IgD-negative memory B cell (primary cell): Measurements from ENCODE around the gene LPP. TPM values are rescaled to one million over a fixed set of nuclear protein-coding genes. Genes with fewer than 3 reads are reported as not detected.

ENCODE experiments used
- H3K27ac Mint-ChIP-seq, 3 donors: one replicate each; pipeline ENCODE4 v1.8.0; 2020 to 2022; ENCODE audit warnings: mild to moderate bottlenecking in 3 of 3, mixed read lengths in 3 of 3, moderate library complexity in 1 of 3
- H3K27me3 Mint-ChIP-seq: one replicate; pipeline ENCODE4 v1.8.0; 2021; ENCODE audit warnings: mixed read lengths
- H3K36me3 Mint-ChIP-seq: one replicate; pipeline ENCODE4 v1.8.0; 2020; ENCODE audit warnings: mild to moderate bottlenecking, mixed read lengths
- H3K4me1 Mint-ChIP-seq, 3 donors: one replicate each; pipeline ENCODE4 v1.8.0; 2020 to 2022; ENCODE audit warnings: mixed read lengths in 3 of 3, mild to moderate bottlenecking in 1 of 3
- H3K4me3 Mint-ChIP-seq, 4 donors: one replicate each; pipeline ENCODE4 v1.8.0; 2020 to 2022; ENCODE audit warnings: mild to moderate bottlenecking in 4 of 4, mixed read lengths in 4 of 4, moderate library complexity in 3 of 4
- H3K9me3 Mint-ChIP-seq, 3 donors: one replicate each; pipeline ENCODE4 v1.8.0; 2020 to 2021; ENCODE audit warnings: mixed read lengths in 3 of 3, mild to moderate bottlenecking in 1 of 3
- polyA plus RNA-seq: library from polyadenylated mRNA; unstranded; fragments of 300-500 nt; fragmentation: Illumina TruSeq; gene quantifications from one replicate; pipeline ENCODE4 v1.2.3, GENCODE V29; 2021

Gene LPP
- polyA plus RNA-seq, 1 donor from 2014 or later = 29.2 TPM

GRCh38 chr3:188220988-188221818, 67.2 kb downstream of the LPP start:
- Mint-ChIP-seq H3K27ac (no peak overlapping the region), H3K4me1 (peaks cover 0 to 10% (median 8%) of the 10 kb centered on the region in 3 donors), H3K36me3 (peaks cover 13% of the 10 kb centered on the region), H3K9me3 (no peaks in the 10 kb centered on the region), H3K4me3 (no peak overlapping the region), H3K27me3 (no peaks in the 10 kb centered on the region)

GRCh38 chr3:188223936-188224335, 70.0 kb downstream of the LPP start:
- H3K36me3 Mint-ChIP-seq = peaks cover 20% of the 10 kb centered on the region

GRCh38 chr3:188227442-188227841, 73.5 kb downstream of the LPP start:
- H3K27me3 Mint-ChIP-seq = no peaks in the 10 kb centered on the region
- H3K36me3 Mint-ChIP-seq = peaks cover 31% of the 10 kb centered on the region
- H3K4me3 Mint-ChIP-seq = no peak overlapping the region
- peaks cover 0 to 3% (median 0%) of the 10 kb centered on the region in 3 donors for H3K4me1 Mint-ChIP-seq
- peak overlapping the region in 1 of 3 donors; percentile 74 for H3K27ac Mint-ChIP-seq
- H3K9me3 Mint-ChIP-seq = no peaks in the 10 kb centered on the region

More at GRCh38 chr3:188223936-188224335, 70.0 kb downstream of the LPP start:
- H3K27me3 Mint-ChIP-seq = no peaks in the 10 kb centered on the region
- peaks cover 0 to 3% (median 3%) of the 10 kb centered on the region in 3 donors for H3K4me1 Mint-ChIP-seq
- peak overlapping the region in 1 of 3 donors; percentile 60 for H3K27ac Mint-ChIP-seq
- H3K9me3 Mint-ChIP-seq = no peaks in the 10 kb centered on the region
- H3K4me3 Mint-ChIP-seq = no peak overlapping the region

GRCh38 chr3:188229177-188229576, 75.2 kb downstream of the LPP start:
- peaks cover 3% of the 10 kb centered on the region for H3K27me3 Mint-ChIP-seq
- H3K4me3 Mint-ChIP-seq = no peak overlapping the region
- H3K36me3 Mint-ChIP-seq = peaks cover 30% of the 10 kb centered on the region
- H3K27ac Mint-ChIP-seq = peak overlapping the region in 1 of 3 donors; percentile 53
- peaks cover 3 to 10% (median 5%) of the 10 kb centered on the region in 3 donors for H3K4me1 Mint-ChIP-seq
- no peaks in the 10 kb centered on the region for H3K9me3 Mint-ChIP-seq

- Mint-ChIP-seq H3K27me3 (peaks cover 3% of the 10 kb centered on the region), H3K9me3 (no peaks in the 10 kb centered on the region), H3K27ac (no peak overlapping the region), H3K4me1 (peaks cover 3 to 16% (median 6%) of the 10 kb centered on the region in 3 donors), H3K36me3 (peaks cover 30% of the 10 kb centered on the region), H3K4me3 (no peak overlapping the region)
Observed at GRCh38 chr3:188229726-188230125, 75.8 kb downstream of the LPP start.

- Mint-ChIP-seq H3K36me3 (peaks cover 30% of the 10 kb centered on the region), H3K4me3 (no peak overlapping the region), H3K27me3 (peaks cover 3% of the 10 kb centered on the region), H3K27ac (no peak overlapping the region), H3K9me3 (no peaks in the 10 kb centered on the region), H3K4me1 (peaks cover 11 to 21% (median 12%) of the 10 kb centered on the region in 3 donors)
Observed at GRCh38 chr3:188230962-188231361, 77.0 kb downstream of the LPP start.

- peaks cover 27% of the 10 kb centered on the region for H3K36me3 Mint-ChIP-seq
Observed at GRCh38 chr3:188231456-188231855, 77.5 kb downstream of the LPP start.

GRCh38 chr3:188232656-188233055, 78.7 kb downstream of the LPP start:
- peaks cover 26% of the 10 kb centered on the region for H3K36me3 Mint-ChIP-seq
- H3K4me1 Mint-ChIP-seq = peaks cover 17 to 20% (median 18%) of the 10 kb centered on the region in 3 donors
- H3K27me3 Mint-ChIP-seq = peaks cover 5% of the 10 kb centered on the region
- no peak overlapping the region for H3K27ac Mint-ChIP-seq
- H3K9me3 Mint-ChIP-seq = no peaks in the 10 kb centered on the region
- no peak overlapping the region for H3K4me3 Mint-ChIP-seq

More at GRCh38 chr3:188231456-188231855, 77.5 kb downstream of the LPP start:
- Mint-ChIP-seq H3K27me3 (peaks cover 5% of the 10 kb centered on the region), H3K9me3 (no peaks in the 10 kb centered on the region), H3K27ac (no peak overlapping the region), H3K4me1 (peaks cover 15 to 21% (median 16%) of the 10 kb centered on the region in 3 donors), H3K4me3 (no peak overlapping the region)

- no peak overlapping the region for H3K4me3 Mint-ChIP-seq
- peaks cover 5% of the 10 kb centered on the region for H3K27me3 Mint-ChIP-seq
- H3K9me3 Mint-ChIP-seq = no peaks in the 10 kb centered on the region
Observed at GRCh38 chr3:188233320-188233719, 79.4 kb downstream of the LPP start.

GRCh38 chr3:188234132-188234531, 80.2 kb downstream of the LPP start:
- H3K9me3 Mint-ChIP-seq = no peaks in the 10 kb centered on the region
- H3K4me1 Mint-ChIP-seq = peaks cover 28 to 31% (median 29%) of the 10 kb centered on the region in 3 donors
- no peak overlapping the region for H3K27ac Mint-ChIP-seq
- no peak overlapping the region for H3K4me3 Mint-ChIP-seq
- H3K27me3 Mint-ChIP-seq = peaks cover 5% of the 10 kb centered on the region
- H3K36me3 Mint-ChIP-seq = peaks cover 20% of the 10 kb centered on the region

More at GRCh38 chr3:188233320-188233719, 79.4 kb downstream of the LPP start:
- no peak overlapping the region for H3K27ac Mint-ChIP-seq
- H3K4me1 Mint-ChIP-seq = peaks cover 22 to 25% (median 23%) of the 10 kb centered on the region in 3 donors
- peaks cover 24% of the 10 kb centered on the region for H3K36me3 Mint-ChIP-seq

GRCh38 chr3:188236271-188236670, 82.3 kb downstream of the LPP start:
- no peaks in the 10 kb centered on the region for H3K9me3 Mint-ChIP-seq
- H3K27me3 Mint-ChIP-seq = peaks cover 10% of the 10 kb centered on the region
- no peak overlapping the region for H3K4me3 Mint-ChIP-seq
- no peak overlapping the region for H3K27ac Mint-ChIP-seq
- peaks cover 38 to 44% (median 38%) of the 10 kb centered on the region in 3 donors for H3K4me1 Mint-ChIP-seq
- H3K36me3 Mint-ChIP-seq = peaks cover 11% of the 10 kb centered on the region

GRCh38 chr3:188239035-188239434, 85.1 kb downstream of the LPP start:
- Mint-ChIP-seq H3K36me3 (peaks cover 3% of the 10 kb centered on the region), H3K27ac (peak overlapping the region in 1 of 3 donors; percentile 41), H3K4me3 (peak overlapping the region in 2 of 4 donors; percentile 44 to 80), H3K27me3 (peaks cover 7% of the 10 kb centered on the region), H3K9me3 (no peaks in the 10 kb centered on the region), H3K4me1 (peaks cover 51 to 62% (median 54%) of the 10 kb centered on the region in 3 donors)

GRCh38 chr3:188239577-188239976, 85.6 kb downstream of the LPP start:
- Mint-ChIP-seq H3K27ac (no peak overlapping the region), H3K27me3 (peaks cover 9% of the 10 kb centered on the region), H3K36me3 (peaks cover 2% of the 10 kb centered on the region), H3K4me1 (peaks cover 54 to 65% (median 56%) of the 10 kb centered on the region in 3 donors), H3K4me3 (peak overlapping the region in 2 of 4 donors; percentile 44 to 80), H3K9me3 (no peaks in the 10 kb centered on the region)

GRCh38 chr3:188240189-188240981, 86.4 kb downstream of the LPP start:
- H3K27me3 Mint-ChIP-seq = peaks cover 9% of the 10 kb centered on the region
- H3K4me1 Mint-ChIP-seq = peaks cover 51 to 64% (median 53%) of the 10 kb centered on the region in 3 donors
- peaks cover 2% of the 10 kb centered on the region for H3K36me3 Mint-ChIP-seq
- no peaks in the 10 kb centered on the region for H3K9me3 Mint-ChIP-seq
- peak overlapping the region in 1 of 3 donors; percentile 76 for H3K27ac Mint-ChIP-seq
- H3K4me3 Mint-ChIP-seq = peak overlapping the region in 1 of 4 donors; percentile 34

- peak overlapping the region in 1 of 3 donors; percentile 81 for H3K27ac Mint-ChIP-seq
- H3K9me3 Mint-ChIP-seq = no peaks in the 10 kb centered on the region
- peaks cover 8% of the 10 kb centered on the region for H3K27me3 Mint-ChIP-seq
- H3K36me3 Mint-ChIP-seq = peaks cover 2% of the 10 kb centered on the region
- peaks cover 48 to 63% (median 51%) of the 10 kb centered on the region in 3 donors for H3K4me1 Mint-ChIP-seq
- H3K4me3 Mint-ChIP-seq = no peak overlapping the region
Observed at GRCh38 chr3:188241072-188241471, 87.1 kb downstream of the LPP start.
